ENCODE measurements around the gene HCFC1.
A peak's percentile ranks its signal among the peaks of the same experiment; 100 is the strongest.

The HCFC1 gene

GRCh38 chrX:153905481-153906095, 66.0 kb downstream of the HCFC1 start:
- DNase-seq (ENCODE audit: low spot score) (no peak), FAIRE-seq (no peak)

GRCh38 chrX:153903991-153904957, 67.3 kb downstream of the HCFC1 start, which contains the start of gene AVPR2:
AVPR2 (plus strand) TSS chrX:153904673; CDS start chrX:153905146, 473 bp downstream.
- DNase-seq (ENCODE audit: low spot score) = no peak
- no peak for FAIRE-seq

GRCh38 chrX:153903238-153903980, 68.2 kb downstream of the HCFC1 start:
- DNase-seq (ENCODE audit: low spot score) (no peak), FAIRE-seq (no peak)

- DNase-seq (ENCODE audit: low spot score) (no peak), FAIRE-seq (no peak)
These were observed 69.2 kb downstream of the HCFC1 start for GRCh38 chrX:153902385-153902784.

GRCh38 chrX:153901753-153902140, 69.9 kb downstream of the HCFC1 start:
- no peak for FAIRE-seq

GRCh38 chrX:153900831-153901752, 70.5 kb downstream of the HCFC1 start:
- DNase-seq (ENCODE audit: low spot score) (peak; percentile 84), FAIRE-seq (peak; percentile 96)

More at GRCh38 chrX:153901753-153902140, 69.9 kb downstream of the HCFC1 start:
- DNase-seq (ENCODE audit: low spot score) = no peak

GRCh38 chrX:153897899-153898298, 73.7 kb downstream of the HCFC1 start:
- FAIRE-seq (no peak), DNase-seq (ENCODE audit: low spot score) (no peak)
